Renal cortical epithelial cell (primary cell): ENCODE measurements around the gene COLGALT1. TPM values are rescaled to one million over a fixed set of nuclear protein-coding genes. Genes with fewer than 3 reads are reported as not detected.
"Not testable (repeated sequence)": the region's sequence is repeated elsewhere in the genome, so short reads cannot be mapped to it uniquely, and the experiment has no call there.

ENCODE experiments used
- DNase-seq: peaks from one replicate; pipeline ENCODE4 v3.0.0-alpha.2; 2011; ENCODE audit warnings: low read depth
- total RNA-seq: library from RNA; depleted of rRNA; stranded (reverse); fragments of >200 nt; gene quantifications from 2 replicates; pipeline ENCODE4 v1.2.3, GENCODE V29; 2014

Gene COLGALT1
- total RNA-seq, 1 donor from 2014 or later, result 53.9 TPM

GRCh38 chr19:17560205-17560595 is 4.8 kb downstream of the COLGALT1 start:
- no peak for DNase-seq

- DNase-seq, result no peak
Measured at GRCh38 chr19:17562097-17562496, 6.6 kb downstream of the COLGALT1 start.

- no peak for DNase-seq
Measured at GRCh38 chr19:17562561-17562960, 7.1 kb downstream of the COLGALT1 start.

GRCh38 chr19:17564781-17565180 is 9.3 kb downstream of the COLGALT1 start:
- no peak for DNase-seq

GRCh38 chr19:17565611-17566010 is 10.2 kb downstream of the COLGALT1 start:
- DNase-seq, result peak; percentile 61

GRCh38 chr19:17567940-17568339 is 12.5 kb downstream of the COLGALT1 start:
- no peak for DNase-seq

GRCh38 chr19:17570291-17570690 is 14.8 kb downstream of the COLGALT1 start:
- DNase-seq, result not testable (repeated sequence)

GRCh38 chr19:17570791-17571190 is 15.3 kb downstream of the COLGALT1 start:
- no peak for DNase-seq

- no peak for DNase-seq
Measured at GRCh38 chr19:17572638-17573037, 17.2 kb downstream of the COLGALT1 start.

- DNase-seq, result no peak
Measured at GRCh38 chr19:17575871-17576757, 20.7 kb downstream of the COLGALT1 start.

GRCh38 chr19:17576758-17577456 is 21.5 kb downstream of the COLGALT1 start:
- no peak for DNase-seq

- no peak for DNase-seq
Measured at GRCh38 chr19:17577457-17578097, 22.1 kb downstream of the COLGALT1 start.

GRCh38 chr19:17579661-17580244 is 24.3 kb downstream of the COLGALT1 start:
- no peak for DNase-seq

- no peak for DNase-seq
Measured at GRCh38 chr19:17580470-17581144, 25.2 kb downstream of the COLGALT1 start.

GRCh38 chr19:17581211-17581874 is 25.9 kb downstream of the COLGALT1 start:
- DNase-seq, result no peak

GRCh38 chr19:17582613-17583012 is 27.2 kb downstream of the COLGALT1 start:
- no peak for DNase-seq

GRCh38 chr19:17584132-17584531 is 28.7 kb downstream of the COLGALT1 start:
- no peak for DNase-seq

- DNase-seq, result not testable (repeated sequence)
Measured at GRCh38 chr19:17585395-17585794, 29.9 kb downstream of the COLGALT1 start.

GRCh38 chr19:17590866-17591265 is 35.4 kb downstream of the COLGALT1 start:
- DNase-seq, result no peak

- DNase-seq, result not testable (repeated sequence)
Measured at GRCh38 chr19:17594296-17594695, 38.8 kb downstream of the COLGALT1 start.

- DNase-seq, result not testable (repeated sequence)
Measured at GRCh38 chr19:17598063-17598462, 42.6 kb downstream of the COLGALT1 start.
